GM19035 (cell line): ENCODE measurements around the gene FBXO10.
A peak's percentile ranks its signal among the peaks of the same experiment; 100 is the strongest.

Experiments used
- ATAC-seq: cut with Tn5 transposase; IDR thresholded peaks from one replicate; pipeline ENCODE4 v1.9.1; 2021; ENCODE audit not compliant: unreplicated experiment

Gene FBXO10

DNA sequence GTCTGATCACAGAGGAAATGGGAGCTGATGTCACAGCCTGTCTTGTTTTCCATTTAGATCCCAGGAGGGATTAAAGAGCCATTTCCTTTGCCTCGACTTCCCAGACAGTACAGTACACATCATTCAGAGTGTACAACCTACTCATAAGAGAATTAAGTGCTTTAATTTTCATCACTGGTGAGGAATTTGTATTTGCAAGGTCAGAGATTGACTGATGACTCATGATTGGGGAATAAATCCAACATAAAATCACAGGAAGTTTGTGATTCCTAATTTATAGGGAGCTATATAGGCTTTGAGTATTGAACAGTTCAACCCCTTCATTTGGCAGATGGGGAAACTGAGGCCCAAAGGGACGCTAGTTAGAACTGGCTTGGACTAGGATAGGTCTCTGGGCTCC is 20.3 kb upstream of the FBXO10 start:
- no peak for ATAC-seq

DNA sequence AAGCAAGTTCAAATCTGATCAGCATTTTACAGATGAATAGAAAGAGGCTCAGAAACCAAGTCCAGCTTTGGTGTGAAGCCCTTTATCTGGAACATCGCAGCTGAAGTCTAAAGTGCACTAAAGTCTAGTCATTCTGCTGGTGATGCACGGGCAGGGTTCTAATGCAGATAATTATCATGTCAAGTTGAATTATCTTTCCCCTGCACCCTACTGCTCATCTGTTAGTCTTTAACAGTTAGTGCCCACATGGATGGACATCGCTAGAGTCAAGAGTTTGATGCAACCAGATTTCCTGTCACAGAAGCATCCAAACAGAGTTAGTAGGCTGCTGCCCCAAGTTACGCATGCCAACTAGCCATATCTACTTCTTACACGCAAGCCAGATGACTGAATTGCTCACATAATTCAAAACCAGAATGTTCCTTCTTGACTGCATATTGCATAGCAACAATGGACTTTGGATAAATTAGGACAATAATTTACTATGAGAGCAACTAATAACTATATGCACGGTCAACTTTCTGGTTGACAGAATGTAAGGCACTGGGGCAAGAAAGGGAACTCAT is 17.8 kb upstream of the FBXO10 start:
- no peak for ATAC-seq

DNA sequence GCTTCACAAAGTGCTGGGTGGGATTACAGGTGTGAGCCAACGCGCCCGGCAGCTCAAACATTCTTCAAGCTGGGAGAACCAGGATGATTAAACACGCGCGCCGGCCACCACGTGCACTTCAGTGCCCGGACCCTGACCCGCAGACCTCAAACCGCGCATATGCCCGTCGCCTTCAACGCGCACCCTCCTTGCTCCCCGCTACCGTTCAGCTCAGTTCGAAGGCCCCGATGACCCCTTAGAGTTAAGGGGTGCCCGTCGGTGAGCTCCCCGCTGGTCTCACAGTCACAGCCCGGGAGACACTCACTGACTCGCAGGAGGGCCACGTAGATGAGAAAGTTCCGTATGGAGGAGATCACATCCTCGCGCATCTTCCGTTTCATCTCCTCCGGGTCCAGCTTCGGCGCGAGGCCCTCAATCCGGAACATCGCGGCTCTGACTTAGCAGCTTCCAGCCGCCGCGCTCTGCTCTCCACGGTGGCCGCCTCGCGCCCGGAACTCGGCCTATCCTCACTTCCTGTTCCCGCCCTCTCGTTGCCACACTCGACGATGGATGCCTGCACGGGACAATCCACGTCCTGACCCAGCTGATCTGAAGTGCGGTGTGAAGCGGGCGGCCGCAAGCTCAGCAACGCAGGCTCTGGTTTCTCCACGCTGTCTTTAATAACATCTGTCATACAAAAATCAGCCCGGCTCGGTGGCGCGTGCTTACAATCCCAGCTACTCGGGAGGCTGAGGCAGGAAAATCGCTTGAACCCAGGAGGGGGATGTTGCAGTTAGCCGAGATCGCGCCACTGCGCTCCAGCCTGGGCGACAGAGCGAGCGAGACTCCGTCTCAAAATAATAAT is 16.1 kb upstream of the FBXO10 start, which contains the start of gene TOMM5:
TSS of gene TOMM5 (minus strand) at position 490 of the 844 bp plus-strand sequence. CDS start at position 425, 65 bp downstream.
- peak; percentile 81 for ATAC-seq

DNA sequence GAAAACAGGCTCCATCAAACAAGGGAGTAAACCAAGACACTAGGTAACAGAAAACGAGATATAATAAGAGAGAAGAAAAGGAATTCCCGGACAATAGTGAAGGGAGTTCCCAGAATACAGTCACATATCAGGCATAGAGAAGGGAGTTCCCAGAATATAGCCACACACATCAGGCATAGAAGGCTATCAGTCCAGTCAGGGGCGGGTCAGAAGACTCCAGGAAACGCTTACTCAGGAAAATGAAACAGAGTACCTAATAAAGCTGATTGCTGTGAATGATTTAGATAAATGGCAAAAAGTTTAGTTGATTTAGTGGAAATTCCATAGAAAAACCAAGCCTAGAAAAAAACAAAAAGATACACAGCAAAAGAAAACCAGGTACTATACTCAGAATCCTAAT is 11.3 kb upstream of the FBXO10 start:
- no peak for ATAC-seq

DNA sequence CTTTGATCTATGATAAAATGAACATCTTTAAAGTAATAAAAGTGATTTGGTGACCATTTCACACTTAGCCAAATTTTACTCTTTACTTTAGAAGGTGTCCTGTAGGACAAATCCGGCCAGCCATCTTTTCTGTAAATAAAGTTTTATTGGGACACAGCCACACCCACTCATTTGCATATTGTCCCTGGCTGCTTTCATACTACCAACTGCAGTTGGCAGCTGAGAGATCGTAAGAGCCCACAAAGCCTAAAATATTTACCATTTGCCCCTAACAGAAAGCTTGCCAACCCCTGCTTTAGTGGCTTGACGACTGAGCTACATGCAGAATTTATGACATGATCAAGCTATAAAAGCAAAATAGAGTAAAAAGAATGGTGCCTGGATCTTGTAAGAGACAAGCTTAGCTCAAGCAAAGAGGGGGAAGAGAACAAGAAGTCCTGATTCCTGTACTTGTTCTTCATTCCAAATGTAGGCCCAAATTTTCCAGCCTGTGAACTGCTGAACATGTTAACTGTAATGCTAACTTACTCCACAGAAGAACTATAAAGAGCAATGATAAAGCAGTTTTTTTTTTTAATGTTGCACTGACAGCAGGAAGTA is 7.4 kb upstream of the FBXO10 start:
- no peak for ATAC-seq

DNA sequence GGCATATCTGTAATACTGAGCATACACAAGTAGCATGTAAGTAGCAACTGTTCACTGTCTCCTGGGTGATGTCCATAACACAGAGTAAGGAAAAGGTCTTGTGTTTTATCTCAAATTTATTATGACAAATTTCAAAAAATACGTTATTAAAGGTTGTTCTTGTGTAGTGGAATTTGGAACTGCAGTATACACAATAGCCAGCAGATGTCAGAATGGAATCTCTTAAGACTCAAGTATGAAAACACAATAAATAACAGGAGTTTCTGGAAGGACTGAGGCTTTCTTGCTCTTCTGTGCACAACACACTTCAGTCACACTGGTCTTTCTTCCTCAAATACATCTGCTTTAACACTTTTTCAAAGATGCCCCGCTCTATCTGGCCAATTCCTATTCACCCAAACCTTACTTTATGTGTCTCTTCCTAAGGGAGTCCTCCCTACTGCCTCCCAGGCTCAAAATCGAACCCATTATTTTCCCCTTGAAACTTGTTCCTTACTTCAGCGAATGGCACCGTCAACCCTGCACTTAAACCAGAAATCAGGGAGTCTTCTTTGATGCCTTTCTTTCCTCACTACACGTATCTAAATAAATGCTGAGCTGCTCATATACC is 6.5 kb upstream of the FBXO10 start:
- no peak for ATAC-seq

DNA sequence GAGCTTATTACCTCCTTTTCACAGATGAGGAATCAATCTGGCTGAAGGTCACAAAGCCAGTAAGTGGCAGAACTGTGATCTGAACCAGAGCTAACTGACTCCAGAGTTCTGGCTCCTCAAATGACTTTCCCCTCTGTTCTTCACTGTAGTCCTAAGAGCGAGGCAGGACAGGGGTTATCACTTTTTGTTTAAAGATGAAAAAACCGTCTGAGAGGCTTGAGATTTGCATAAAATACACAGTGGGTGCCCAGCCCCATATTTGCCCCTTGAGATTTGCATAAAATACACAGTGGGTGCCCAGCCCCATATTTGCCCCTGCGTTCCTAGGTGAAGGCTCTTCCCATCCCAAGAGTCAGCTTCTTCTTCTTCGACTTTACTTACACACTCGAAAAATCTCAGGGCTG is 667 bp downstream of the FBXO10 start:
- peak; percentile 45 for ATAC-seq

DNA sequence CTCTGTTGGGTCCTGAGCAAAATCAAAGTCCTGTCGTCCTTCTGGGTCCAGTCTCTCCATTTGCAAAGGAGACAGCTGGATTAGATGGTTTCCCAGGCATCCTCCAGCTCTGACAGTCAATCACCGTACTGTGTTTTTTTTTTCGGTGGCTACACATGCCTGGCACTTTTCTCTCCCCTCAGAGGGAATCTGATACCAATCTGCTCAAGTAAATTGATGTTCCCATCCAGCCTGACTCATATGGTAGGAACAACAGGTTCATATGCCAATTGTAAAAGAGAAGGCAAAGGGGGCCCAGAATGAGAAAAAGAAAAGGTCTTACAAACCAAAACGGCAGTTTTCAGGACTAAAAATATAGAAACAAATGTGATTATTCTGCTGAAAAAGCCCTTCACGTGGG is 1.2 kb downstream of the FBXO10 start:
- ATAC-seq, result no peak

DNA sequence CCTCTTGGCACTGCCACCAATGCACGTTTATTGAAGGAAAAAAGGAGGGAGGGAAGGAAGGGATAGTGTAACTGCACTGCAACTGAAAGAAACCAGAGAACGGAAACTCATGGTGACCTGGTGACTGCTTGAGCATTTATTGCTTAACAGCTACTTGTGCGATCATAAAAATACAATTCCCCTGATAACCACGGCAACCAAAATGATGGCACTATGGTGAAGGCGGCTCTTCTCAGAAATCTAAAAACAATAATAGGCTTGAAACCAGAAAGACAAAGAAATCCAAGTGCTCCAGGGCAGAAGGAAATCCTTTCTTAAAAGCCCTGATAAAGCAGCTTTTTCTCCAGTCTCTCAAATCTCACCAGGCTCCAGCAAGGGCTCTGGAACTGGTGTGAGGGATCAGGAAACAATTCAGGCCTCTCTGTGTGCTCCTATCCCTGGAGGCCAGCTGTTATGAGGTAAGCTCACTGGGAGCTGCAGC is 1.9 kb downstream of the FBXO10 start:
- no peak for ATAC-seq

DNA sequence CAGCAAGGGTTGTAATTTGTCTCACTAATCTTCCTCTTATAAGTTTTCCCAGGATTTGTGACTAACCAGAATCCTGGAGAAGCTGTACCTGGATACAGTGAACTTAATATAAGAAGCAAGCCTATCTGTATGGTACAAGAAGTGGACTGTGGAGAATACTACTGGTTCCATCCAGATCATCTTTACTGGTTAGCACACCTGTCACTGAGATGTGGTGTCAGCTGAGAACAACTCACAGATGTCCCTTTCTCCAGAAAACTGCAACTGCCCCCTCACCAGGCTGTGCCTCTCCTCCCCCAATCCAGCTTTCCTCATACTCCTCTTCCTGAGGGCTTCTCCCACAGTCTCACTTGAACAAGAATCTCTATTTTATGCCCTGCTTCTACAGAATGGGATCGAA is 4.9 kb downstream of the FBXO10 start:
- ATAC-seq, result no peak

DNA sequence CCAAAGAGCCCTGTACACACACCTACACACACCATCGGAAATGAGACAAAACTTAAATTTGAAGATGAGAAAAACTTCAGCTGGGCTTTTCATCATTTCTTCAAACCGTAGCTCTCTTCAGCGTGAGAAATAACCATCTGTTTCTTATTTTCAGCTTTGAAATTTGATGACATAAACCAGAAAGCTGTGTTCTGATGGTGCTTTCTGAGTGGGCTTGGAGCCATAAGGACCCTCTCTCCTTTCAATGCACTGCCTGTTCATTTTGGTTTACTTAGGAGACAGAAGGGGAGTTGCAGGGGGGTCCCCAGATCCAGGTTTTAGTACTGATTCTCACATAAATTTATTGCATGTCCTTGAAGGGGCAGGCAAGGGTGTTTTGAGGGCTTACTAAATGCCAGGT is 9.5 kb downstream of the FBXO10 start:
- ATAC-seq, result no peak

DNA sequence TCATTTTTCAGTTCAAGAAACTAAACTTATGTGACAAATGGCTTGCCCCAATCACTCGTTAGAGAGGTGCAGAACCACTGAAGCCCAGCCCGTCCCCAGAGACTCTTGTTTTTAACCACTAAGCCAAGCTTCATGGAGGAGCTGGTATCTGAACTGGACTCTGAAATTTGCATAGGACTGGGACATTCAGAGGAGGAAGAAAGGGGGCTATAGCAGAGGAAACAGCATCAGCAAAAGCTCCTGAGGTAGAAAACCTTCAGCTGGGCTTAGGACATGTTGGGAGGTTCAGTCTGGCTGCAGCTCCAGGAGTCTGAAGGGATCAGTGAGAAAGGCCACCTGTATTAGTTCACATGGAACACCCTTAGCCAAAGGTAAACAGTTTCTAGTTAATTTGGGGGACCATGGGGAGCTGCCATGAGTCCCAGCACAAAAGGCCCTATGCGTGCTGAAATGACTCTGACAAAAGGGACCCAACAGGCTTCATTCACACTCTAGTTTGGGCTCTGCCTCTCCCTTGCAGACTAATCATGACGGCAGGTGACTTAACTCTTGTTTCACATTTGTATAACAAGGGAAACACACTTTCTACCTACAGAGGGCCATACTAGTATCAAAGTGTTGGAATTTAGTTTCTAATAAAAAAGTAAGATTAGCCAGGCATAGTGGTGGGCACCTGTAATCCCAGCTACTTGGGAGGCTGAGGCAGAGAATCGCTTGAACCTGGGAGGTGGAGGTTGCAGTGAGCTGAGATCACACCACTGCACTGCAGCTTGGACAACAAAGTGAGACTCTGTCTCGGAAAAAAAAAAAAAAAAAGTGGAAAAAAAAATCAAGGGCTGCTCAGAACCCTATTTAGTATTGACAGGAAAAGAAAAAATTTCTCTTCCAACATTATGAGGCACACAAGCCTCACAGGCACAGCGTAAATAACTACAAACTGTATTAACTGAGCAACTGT is 10.2 kb downstream of the FBXO10 start:
- no peak for ATAC-seq

DNA sequence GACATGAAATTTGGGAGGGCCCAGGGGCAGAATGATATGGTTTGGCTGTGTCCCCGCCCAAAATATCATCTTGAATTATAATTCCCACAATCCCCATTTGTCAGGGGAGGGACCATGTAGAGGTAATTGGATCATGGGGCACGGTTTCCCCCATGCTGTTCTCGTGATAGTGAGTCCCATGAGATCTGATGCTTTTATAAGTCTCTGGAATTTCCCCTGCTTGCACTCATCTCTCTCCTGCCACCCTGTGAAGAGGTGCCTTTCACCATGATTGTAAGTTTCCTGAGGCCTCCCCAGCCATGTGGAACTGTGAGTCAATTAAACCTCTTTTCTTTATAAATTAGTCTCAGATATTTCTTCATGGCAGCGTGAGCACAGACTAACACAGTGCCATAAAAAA is 11.3 kb downstream of the FBXO10 start:
- ATAC-seq, result no peak

DNA sequence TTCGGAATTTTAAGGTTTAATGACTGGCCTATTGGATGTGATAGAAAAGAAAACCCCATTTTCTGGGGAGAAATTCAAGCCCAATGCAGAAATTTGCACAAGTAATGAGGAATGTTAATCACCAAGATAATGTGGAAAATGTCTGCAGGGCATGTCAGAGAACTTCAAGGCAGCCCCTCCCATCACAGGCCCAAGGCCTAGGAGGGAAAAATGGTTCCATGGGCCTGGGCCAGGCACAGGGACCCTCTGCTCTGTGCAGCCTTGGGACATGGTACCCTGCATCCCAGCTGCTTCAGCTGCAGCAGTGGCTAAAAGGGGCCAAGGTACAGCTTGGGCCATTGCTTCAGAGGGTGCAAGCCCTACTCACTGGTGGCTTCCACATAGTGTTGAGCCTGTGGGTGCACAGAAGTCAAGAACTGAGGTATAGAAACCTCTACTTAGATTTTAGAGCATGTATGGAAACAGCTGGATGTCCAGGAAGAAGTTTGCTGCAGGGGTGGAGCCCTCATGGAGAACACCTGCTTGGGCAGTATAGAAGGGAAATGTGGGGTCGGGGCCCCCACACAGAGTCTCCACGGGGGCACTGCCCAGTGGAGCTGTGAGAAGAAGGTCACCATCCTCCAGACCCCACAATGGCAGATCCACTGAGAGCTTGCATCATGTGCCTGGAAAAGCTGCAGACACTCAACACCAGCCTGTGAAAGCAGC is 12.2 kb downstream of the FBXO10 start:
- no peak for ATAC-seq

DNA sequence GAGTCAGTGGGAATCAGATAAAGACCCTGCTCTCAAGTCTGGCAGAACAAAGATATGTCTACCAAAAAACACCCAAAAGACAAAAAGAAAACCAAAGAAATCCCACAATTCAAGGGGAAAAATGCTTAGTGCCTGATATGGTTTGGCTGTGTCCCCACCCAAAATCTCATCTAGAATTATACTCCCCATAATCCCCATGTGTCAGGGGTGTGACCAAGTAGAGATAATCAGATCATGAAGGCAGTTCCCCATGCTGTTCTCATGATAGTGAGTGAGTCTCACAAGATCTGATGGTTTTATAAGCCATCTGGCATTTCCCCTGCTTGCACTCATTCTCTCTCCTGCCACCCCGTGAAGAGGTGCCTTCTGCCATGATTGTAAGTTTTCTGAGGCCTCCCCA is 13.4 kb downstream of the FBXO10 start:
- no peak for ATAC-seq

DNA sequence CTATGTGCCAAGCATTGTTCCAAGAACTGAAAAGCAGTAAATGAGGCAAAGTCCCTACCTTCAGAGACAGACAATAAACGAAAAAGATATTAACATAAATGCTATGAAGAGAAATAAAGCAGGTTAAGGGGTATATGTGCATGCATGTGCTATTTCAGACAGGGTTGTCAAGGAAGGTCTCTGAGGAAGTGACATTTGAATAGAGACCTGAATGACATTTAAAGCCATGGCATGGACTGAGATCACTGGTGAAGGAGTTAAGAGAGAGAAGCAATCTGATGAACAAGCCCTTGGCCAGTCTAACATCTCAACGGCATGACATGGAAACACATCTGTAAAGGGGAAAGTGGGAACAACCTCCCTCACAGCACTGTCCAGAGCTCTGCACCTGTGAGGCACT is 14.5 kb downstream of the FBXO10 start:
- no peak for ATAC-seq

DNA sequence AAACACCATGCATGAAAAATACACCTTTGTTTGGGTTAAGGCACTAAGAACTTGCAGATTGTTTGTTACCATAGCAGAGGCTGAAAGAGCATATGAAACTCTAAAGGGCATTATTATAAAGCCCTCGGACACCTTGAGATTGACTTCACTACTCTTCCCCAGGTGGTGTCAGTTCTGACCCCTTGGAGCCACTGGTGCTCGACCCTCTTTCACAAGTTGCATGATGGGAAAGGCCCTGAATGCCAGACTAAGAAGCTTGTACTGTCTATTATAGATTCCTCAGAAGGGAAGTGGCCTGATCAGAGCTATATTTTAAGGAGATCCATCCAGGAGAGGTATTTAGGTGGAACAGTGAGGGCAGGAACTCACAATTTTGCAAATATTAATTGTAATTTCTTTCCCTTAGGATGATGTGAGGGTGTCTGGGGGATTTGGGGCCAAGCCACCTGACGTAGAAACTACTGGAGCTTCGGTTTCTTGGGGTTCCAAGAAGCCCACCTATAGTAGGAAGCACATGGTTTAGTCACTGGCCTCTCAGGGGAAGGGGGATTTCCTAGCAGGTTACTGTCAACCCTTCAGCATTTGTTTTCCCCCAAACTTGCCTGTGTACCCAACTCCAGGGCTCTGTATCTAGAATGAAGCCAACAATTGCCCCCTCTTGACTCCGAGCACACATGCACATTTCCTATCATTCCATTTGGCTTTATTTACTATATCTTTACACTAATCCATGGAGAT is 16.2 kb downstream of the FBXO10 start:
- no peak for ATAC-seq

DNA sequence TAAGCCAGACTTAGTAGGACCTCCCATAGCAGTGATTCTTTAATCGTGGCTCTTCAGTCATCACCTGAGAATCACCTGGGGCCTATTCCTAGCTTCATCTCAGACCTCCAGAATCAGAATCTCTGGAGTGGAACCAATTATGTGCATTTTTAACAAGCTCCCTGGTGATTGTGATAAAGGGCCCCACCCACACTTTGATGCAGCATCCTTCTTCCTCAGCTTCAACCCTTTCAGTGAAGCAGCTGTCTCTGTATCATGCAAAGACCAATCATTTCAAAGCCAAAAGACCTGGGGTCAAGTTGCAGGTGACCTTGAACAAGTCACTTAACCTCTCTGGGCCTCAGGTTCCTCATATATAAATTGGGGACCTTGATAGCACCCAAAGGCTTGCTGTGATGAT is 17.1 kb downstream of the FBXO10 start:
- ATAC-seq, result no peak

DNA sequence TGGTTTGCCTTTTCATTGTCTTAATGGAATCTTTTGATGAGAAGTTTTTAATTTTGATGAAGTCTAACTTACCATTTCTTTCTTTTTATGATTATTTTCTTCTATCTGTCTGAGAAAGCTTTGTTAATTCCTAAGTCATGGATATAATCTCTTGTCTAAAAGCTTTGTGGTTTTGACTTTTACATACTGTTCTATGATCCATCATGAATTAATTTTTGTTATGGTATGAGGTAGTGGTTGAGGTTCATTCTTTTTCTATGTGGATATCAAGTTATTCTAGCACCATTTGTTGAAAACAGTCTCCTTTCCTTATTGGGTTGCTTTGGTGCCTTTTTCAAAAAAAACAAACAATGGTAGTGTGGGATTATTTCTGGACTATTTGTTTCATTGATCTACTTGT is 20.4 kb downstream of the FBXO10 start:
- ATAC-seq, result no peak
